Vagina (tissue), 2 donors: Measurements from ENCODE around the gene AIG1.

Source experiments
- POLR2A ChIP-seq, 2 donors: fragments of 450-650 bp; IDR thresholded peaks; one replicate each; pipeline ENCODE4 v1.6.1; 2017; ENCODE audit warnings: antibody characterized with exemption in 2 of 2, mild to moderate bottlenecking in 2 of 2, moderate library complexity in 2 of 2
- POLR2AphosphoS5 ChIP-seq, 2 donors: sonication (generic); formaldehyde crosslinking; IDR thresholded peaks; one replicate each; pipeline ENCODE4 v1.9.0; 2017; ENCODE audit warnings: antibody characterized with exemption in 2 of 2, mild to moderate bottlenecking in 2 of 2, low read depth in 1 of 2; ENCODE audit not compliant: insufficient read depth in 1 of 2
- TF ChIP-seq, protein P1 (sequence below), 3 experiments: fragments of 450-650 bp in 2 of 3; fragments of 200-600 bp in 1 of 3; sonication (generic) in 1 of 3; IDR thresholded peaks; one replicate each; pipeline ENCODE4 v1.5.1; 2017 to 2019; ENCODE audit warnings: antibody characterized with exemption in 3 of 3, mild to moderate bottlenecking in 2 of 3, moderate library complexity in 2 of 3

DNA sequence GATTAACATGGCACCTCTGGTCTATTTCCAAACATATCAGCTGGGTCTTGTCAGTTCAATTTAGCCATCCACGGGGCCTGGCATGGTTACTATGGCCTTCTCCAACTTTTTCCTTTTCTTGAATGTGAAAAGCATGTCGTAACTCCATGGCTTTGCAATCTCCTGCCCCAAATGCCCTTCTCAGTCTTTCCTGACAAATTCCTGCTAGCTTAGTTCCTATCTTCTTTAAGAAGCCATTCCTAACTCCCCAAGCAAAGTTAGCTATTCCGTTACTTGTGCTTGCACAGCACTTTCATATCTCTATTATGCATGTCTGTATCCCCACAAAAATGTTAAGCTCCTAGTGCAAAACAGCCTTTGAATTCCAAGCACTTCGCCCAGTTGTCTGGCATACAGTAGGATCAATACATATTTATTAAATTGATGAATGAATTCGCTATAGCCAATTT lies 105.6 kb downstream of the AIG1 start:
- TF ChIP-seq, protein P1, sequence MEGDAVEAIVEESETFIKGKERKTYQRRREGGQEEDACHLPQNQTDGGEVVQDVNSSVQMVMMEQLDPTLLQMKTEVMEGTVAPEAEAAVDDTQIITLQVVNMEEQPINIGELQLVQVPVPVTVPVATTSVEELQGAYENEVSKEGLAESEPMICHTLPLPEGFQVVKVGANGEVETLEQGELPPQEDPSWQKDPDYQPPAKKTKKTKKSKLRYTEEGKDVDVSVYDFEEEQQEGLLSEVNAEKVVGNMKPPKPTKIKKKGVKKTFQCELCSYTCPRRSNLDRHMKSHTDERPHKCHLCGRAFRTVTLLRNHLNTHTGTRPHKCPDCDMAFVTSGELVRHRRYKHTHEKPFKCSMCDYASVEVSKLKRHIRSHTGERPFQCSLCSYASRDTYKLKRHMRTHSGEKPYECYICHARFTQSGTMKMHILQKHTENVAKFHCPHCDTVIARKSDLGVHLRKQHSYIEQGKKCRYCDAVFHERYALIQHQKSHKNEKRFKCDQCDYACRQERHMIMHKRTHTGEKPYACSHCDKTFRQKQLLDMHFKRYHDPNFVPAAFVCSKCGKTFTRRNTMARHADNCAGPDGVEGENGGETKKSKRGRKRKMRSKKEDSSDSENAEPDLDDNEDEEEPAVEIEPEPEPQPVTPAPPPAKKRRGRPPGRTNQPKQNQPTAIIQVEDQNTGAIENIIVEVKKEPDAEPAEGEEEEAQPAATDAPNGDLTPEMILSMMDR (IDR thresholded peaks at IDR 0.05), result no peak
- TF ChIP-seq POLR2AphosphoS5 (IDR thresholded peaks at IDR 0.05; ENCODE audit: insufficient read depth in 1 of 2, low read depth in 1 of 2), result no peak
- no peak for TF ChIP-seq POLR2A (IDR thresholded peaks at IDR 0.05)
